GM12878 (cell line): ENCODE data around the gene EPHB1. TPM values are rescaled to one million over a fixed set of nuclear protein-coding genes. Genes with fewer than 3 reads are reported as not detected.

ENCODE experiments used
- ATAC-seq: fragments of 200-7000 bp; cut with Tn5 transposase; 3 replicates; pipeline ENCODE4 v1.9.1; 2020; ENCODE audit warnings: mild to moderate bottlenecking, moderate library complexity
- BruUV-seq: library from RNA; stranded (reverse); fragments of 400-500 nt; replicated peaks from 2 replicates; lab custom pipeline; 2021; lab: Mats Ljungman, UMichigan
- CTCF ChIA-PET: fragments of 300-600 bp; sonication (Branson Sonifier 250); formaldehyde crosslinking; extraction: SDS; loops from one replicate; lab custom pipeline; 2021; ENCODE audit warnings: inconsistent platforms; lab: Yijun Ruan, JAX
- POLR2A ChIA-PET: fragments of 350-600 bp; formaldehyde crosslinking; extraction: SDS; loops from one replicate; lab custom pipeline; 2021; ENCODE audit warnings: inconsistent platforms; lab: Charles Lee
- RAD21 ChIA-PET: fragments of 300-600 bp; sonication (Branson Sonifier 250); formaldehyde crosslinking; loops from one replicate; lab custom pipeline; 2023; ENCODE audit warnings: antibody characterized with exemption; ENCODE audit not compliant: unreplicated experiment; lab: Charles Lee
- SMC1A ChIA-PET: fragments of 300-600 bp; sonication (Branson Sonifier 250); formaldehyde crosslinking; loops from one replicate; lab custom pipeline; 2023; ENCODE audit not compliant: unreplicated experiment, uncharacterized antibody; lab: Charles Lee
- DNase-seq: peaks from one replicate; pipeline ENCODE4 v3.0.0-alpha.2; 2011; ENCODE audit warnings: low read depth, low spot score
- FAIRE-seq: peaks from 3 replicates; lab custom pipeline; 2011; peaks lifted over from hg19 to GRCh38; lab: Jason Lieb, UNC
- H2AFZ ChIP-seq: 2 replicates; pipeline ENCODE4 v1.6.0; 2011; ENCODE audit warnings: low read depth, low read length, control low read depth; ENCODE audit not compliant: control insufficient read depth
- H3K27ac ChIP-seq: 2 replicates; pipeline ENCODE4 v1.5.1; 2011; ENCODE audit warnings: control low read depth; ENCODE audit not compliant: control insufficient read depth, insufficient read depth
- H3K27me3 ChIP-seq, 2 experiments: replicated peaks in 1 of 2; 2 replicates each; pipeline versions ENCODE4 v1.6.0 to v1.6.1; 2011; ENCODE audit warnings: low read length in 1 of 2; ENCODE audit not compliant: control insufficient read depth in 2 of 2, insufficient read depth in 2 of 2
- H3K36me3 ChIP-seq, 2 experiments: 2 replicates each; pipeline ENCODE4 v1.5.1; 2011; ENCODE audit warnings: low read length in 1 of 2; ENCODE audit not compliant: control insufficient read depth in 2 of 2, insufficient read depth in 2 of 2
- H3K4me1 ChIP-seq: 2 replicates; pipeline ENCODE4 v1.6.1; 2011; ENCODE audit warnings: mild to moderate bottlenecking, low read length, moderate library complexity, mixed read lengths; ENCODE audit not compliant: control insufficient read depth, insufficient read depth
- H3K4me2 ChIP-seq: 2 replicates; pipeline ENCODE4 v1.6.0; 2011; ENCODE audit warnings: control low read depth; ENCODE audit not compliant: control insufficient read depth, insufficient read depth
- H3K4me3 ChIP-seq: fragments of 200-600 bp; sonication (generic); 2 replicates; pipeline ENCODE4 v1.5.1; 2016
- H3K79me2 ChIP-seq: 2 replicates; pipeline ENCODE4 v1.6.0; 2011; ENCODE audit warnings: low read length; ENCODE audit not compliant: control insufficient read depth, insufficient read depth
- H3K9ac ChIP-seq: 2 replicates; pipeline ENCODE4 v1.8.0; 2011; ENCODE audit warnings: low read length, control low read depth, mixed read lengths; ENCODE audit not compliant: control insufficient read depth, insufficient read depth
- H3K9me3 ChIP-seq: replicated peaks from 3 replicates; pipeline ENCODE4 v1.5.1; 2011; ENCODE audit warnings: mild to moderate bottlenecking, low read length; ENCODE audit not compliant: control insufficient read depth, insufficient read depth
- H4K20me1 ChIP-seq: 2 replicates; pipeline ENCODE4 v1.6.0; 2011; ENCODE audit not compliant: control insufficient read depth, insufficient read depth
- CREM ChIP-seq: IDR thresholded peaks from 2 replicates; pipeline ENCODE4 v1.6.1; 2014; ENCODE audit warnings: antibody characterized with exemption, low read depth
- KAT2A ChIP-seq: conservative IDR thresholded peaks from 2 replicates; pipeline ENCODE4 v1.6.1; 2011; ENCODE audit warnings: low read depth, low read length; ENCODE audit not compliant: control insufficient read depth
- MYC ChIP-seq: IDR thresholded peaks from 2 replicates; pipeline ENCODE4 v1.6.1; 2011; ENCODE audit warnings: mild to moderate bottlenecking, low read length, moderate library complexity, inconsistent platforms; ENCODE audit not compliant: insufficient read depth, insufficient replicate concordance, insufficient read length, severe bottlenecking
- NR2C2 ChIP-seq: IDR thresholded peaks from 2 replicates; pipeline ENCODE4 v1.6.1; 2011; ENCODE audit warnings: borderline replicate concordance, low read depth; ENCODE audit not compliant: control insufficient read depth, insufficient read length
- PAX5 ChIP-seq: IDR thresholded peaks from 2 replicates; pipeline ENCODE4 v1.6.1; 2011; ENCODE audit warnings: low read depth, low read length, borderline replicate concordance
- RAD21 ChIP-seq: IDR thresholded peaks from 2 replicates; pipeline ENCODE4 v1.6.1; 2011; ENCODE audit warnings: mild to moderate bottlenecking, low read depth, low read length, moderate library complexity; ENCODE audit not compliant: insufficient read depth
- REST ChIP-seq: IDR thresholded peaks from 2 replicates; pipeline ENCODE4 v1.6.1; 2012; ENCODE audit warnings: mild to moderate bottlenecking, low read depth, low read length
- RFX5 ChIP-seq: IDR thresholded peaks from 2 replicates; pipeline ENCODE4 v1.6.1; 2011; ENCODE audit warnings: low read depth, low read length, improper control_type of control experiment
- SIN3A ChIP-seq: IDR thresholded peaks from 2 replicates; pipeline ENCODE4 v1.6.1; 2012; ENCODE audit warnings: low read depth, low read length, improper control_type of control experiment
- SUZ12 ChIP-seq: fragments of 200-600 bp; sonication (generic); IDR thresholded peaks from one replicate; pipeline ENCODE4 v1.6.1; 2018; ENCODE audit warnings: antibody characterized with exemption, mild to moderate bottlenecking; ENCODE audit not compliant: unreplicated experiment
- ZNF207 ChIP-seq: fragments of 450-650 bp; IDR thresholded peaks from 2 replicates; pipeline ENCODE4 v1.6.1; 2014; ENCODE audit warnings: antibody characterized with exemption, mild to moderate bottlenecking, borderline replicate concordance
- ZZZ3 ChIP-seq: IDR thresholded peaks from 2 replicates; pipeline ENCODE4 v1.6.1; 2011; ENCODE audit warnings: low read depth; ENCODE audit not compliant: control insufficient read depth, insufficient read length
- WGBS: methylation state at CpG from one replicate; pipeline ENCODE4 v1.1.6; 2016; ENCODE audit warnings: low lambda C conversion rate; ENCODE audit not compliant: insufficient replicate concordance, insufficient coverage; ENCODE audit errors: missing lambda C conversion rate; 5-methylcytosine and 5-hydroxymethylcytosine counted together
- in situ Hi-C: fragments of 300-500 bp; cut with MboI; formaldehyde crosslinking; loops from 9 replicates; pipeline ENCODE4 v1.14.3; 2018; ENCODE audit warnings: mixed read lengths
- intact Hi-C: fragments of 100-400 bp; cut with micrococcal nuclease; formaldehyde crosslinking; loops from one replicate; pipeline ENCODE4 v1.14.2; 2022; ENCODE audit not compliant: unreplicated experiment
- polyA plus RNA-seq, 11 experiments: library from polyadenylated mRNA; depleted of rRNA in 4 of 11; unstranded in 6 of 11; stranded (reverse) in 5 of 11; fragments of >200 nt; fragmentation: Nextera tagmentation in 4 of 11; fragmentation: Illumina TruSeq in 1 of 11; extraction: Ambion mirVana in 4 of 11; extraction: Trizol in 1 of 11; gene quantifications; 1 replicate in 1 of 11; 2 replicates in 10 of 11; pipeline versions ENCODE4 v1.2.1 to v1.2.3, GENCODE V29; 2011 to 2016; ENCODE audit warnings: inconsistent platforms in 2 of 11, missing spikeins in 2 of 11, low read depth in 1 of 11
- total RNA-seq, 4 experiments: library from RNA; depleted of rRNA in 3 of 4; stranded (reverse); fragments of >200 nt in 3 of 4; fragmentation: Illumina TruSeq in 1 of 4; extraction: Trizol in 1 of 4; gene quantifications; 2 replicates each; pipeline versions ENCODE4 v1.2.1 to v1.2.3, GENCODE V29; 2013 to 2021
- TF ChIP-seq, protein P1 (sequence below): fragments of 450-650 bp; IDR thresholded peaks from 2 replicates; pipeline ENCODE4 v1.6.1; 2017; ENCODE audit warnings: mild to moderate bottlenecking, moderate library complexity

Gene EPHB1
- total and polyA plus RNA-seq, 10 of the 15 experiments (the other 5 are each of a cell fraction or from before 2014, with no cell fraction given): 0.33 to 23.8 (median 1.2) TPM

DNA sequence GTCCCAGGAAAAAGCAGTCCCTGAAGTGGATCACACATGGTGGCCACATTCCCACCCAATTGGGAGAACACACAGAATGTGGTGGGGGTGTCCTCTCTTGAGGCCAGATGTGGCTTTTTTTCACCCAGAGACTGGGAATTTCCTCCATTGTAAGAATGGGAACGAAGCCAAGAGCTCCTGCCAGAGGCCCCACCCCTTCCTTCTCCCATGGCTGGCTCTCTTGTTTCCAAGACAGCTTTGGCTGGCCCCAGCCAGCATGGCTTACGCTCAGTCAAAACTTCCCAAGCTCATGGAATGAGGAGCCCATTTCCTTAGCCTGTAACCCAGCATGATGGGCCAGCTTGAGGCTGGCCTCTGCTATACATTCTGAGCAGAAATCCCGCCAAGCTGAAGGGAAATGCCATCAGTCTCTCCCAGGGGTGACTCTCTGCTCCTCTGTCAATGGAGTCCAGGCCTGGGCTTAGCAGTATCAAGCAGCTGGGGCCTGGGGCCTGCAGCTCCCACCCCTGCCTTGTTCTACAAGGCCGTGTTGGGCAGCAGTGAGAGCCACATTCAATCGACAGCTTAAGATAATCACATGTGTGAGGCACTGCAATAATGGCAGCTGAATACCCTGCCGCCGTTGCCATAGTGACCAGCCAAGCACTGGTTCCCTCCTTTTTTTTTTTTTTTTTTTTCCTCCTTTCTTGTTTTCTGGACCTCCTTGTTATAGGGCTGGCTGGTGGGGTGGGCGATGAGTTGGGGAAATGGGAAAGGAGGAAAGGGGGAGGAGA, 142.4 kb downstream of the EPHB1 start:
- Histone ChIP-seq H3K79me2 (no peaks in the 10 kb centered on the region), H3K27me3 (no peaks in the 10 kb centered on the region), H4K20me1 (no peaks in the 10 kb centered on the region), H2AFZ (no peak overlapping the region), H3K4me1 (no peaks in the 10 kb centered on the region), H3K27ac (no peak overlapping the region), H3K9me3 (no peaks in the 10 kb centered on the region), H3K9ac (no peak overlapping the region), H3K4me2 (no peak overlapping the region), H3K36me3 (peaks cover 0 to 2% of the 10 kb centered on the region in 2 experiments; a peak in 1 of 4 replicates), H3K4me3 (no peak overlapping the region)
- DNase-seq (no peak), ATAC-seq (no peak), FAIRE-seq (no peak)
- BruUV-seq: no TSS peak
- ChIA-PET RAD21 (interaction anchor here (0.6 to 1.9 kb wide), 3 partner anchors 33 to 259 kb away, joined by 3 to 5 read pairs (median 4); no protein-coding TSS in a partner anchor), CTCF (interaction anchor here (0.8 to 1.7 kb wide), 3 partner anchors 13 to 143 kb away, joined by 3 to 4 read pairs (median 3); no protein-coding TSS in a partner anchor), POLR2A (interaction anchor here (0.6 to 1.1 kb wide), 3 partner anchors 33 to 48 kb away, joined by 3 to 4 read pairs (median 3); no protein-coding TSS in a partner anchor), SMC1A (interaction anchor here (1.1 to 2.4 kb wide), 7 partner anchors 9 to 143 kb away, joined by 3 to 9 read pairs (median 4); partner anchors contain the start of gene EPHB1)
- 26% methylated on average over 8 of the region's 8 CpGs for WGBS
- in situ Hi-C loops (no loop called here), intact Hi-C loops (no loop called here)
- TF ChIP-seq RAD21 (no peak), KAT2A (no peak), RFX5 (no peak), ZNF207 (no peak), SUZ12 (no peak), SIN3A (no peak), PAX5 (no peak), ZZZ3 (no peak), MYC (no peak), REST (no peak), NR2C2 (no peak), CREM (no peak)
- TF ChIP-seq, protein P1, sequence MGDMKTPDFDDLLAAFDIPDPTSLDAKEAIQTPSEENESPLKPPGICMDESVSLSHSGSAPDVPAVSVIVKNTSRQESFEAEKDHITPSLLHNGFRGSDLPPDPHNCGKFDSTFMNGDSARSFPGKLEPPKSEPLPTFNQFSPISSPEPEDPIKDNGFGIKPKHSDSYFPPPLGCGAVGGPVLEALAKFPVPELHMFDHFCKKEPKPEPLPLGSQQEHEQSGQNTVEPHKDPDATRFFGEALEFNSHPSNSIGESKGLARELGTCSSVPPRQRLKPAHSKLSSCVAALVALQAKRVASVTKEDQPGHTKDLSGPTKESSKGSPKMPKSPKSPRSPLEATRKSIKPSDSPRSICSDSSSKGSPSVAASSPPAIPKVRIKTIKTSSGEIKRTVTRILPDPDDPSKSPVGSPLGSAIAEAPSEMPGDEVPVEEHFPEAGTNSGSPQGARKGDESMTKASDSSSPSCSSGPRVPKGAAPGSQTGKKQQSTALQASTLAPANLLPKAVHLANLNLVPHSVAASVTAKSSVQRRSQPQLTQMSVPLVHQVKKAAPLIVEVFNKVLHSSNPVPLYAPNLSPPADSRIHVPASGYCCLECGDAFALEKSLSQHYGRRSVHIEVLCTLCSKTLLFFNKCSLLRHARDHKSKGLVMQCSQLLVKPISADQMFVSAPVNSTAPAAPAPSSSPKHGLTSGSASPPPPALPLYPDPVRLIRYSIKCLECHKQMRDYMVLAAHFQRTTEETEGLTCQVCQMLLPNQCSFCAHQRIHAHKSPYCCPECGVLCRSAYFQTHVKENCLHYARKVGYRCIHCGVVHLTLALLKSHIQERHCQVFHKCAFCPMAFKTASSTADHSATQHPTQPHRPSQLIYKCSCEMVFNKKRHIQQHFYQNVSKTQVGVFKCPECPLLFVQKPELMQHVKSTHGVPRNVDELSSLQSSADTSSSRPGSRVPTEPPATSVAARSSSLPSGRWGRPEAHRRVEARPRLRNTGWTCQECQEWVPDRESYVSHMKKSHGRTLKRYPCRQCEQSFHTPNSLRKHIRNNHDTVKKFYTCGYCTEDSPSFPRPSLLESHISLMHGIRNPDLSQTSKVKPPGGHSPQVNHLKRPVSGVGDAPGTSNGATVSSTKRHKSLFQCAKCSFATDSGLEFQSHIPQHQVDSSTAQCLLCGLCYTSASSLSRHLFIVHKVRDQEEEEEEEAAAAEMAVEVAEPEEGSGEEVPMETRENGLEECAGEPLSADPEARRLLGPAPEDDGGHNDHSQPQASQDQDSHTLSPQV: no peak
- TF ChIP-seq, all 136 proteins: peak for 0
